Right lung (tissue), 5 donors: ENCODE data around the gene TFPI. TPM values are rescaled to one million over a fixed set of nuclear protein-coding genes. Genes with fewer than 3 reads are reported as not detected.
"Not testable (repeated sequence)": the region's sequence is repeated elsewhere in the genome, so short reads cannot be mapped to it uniquely, and the experiment has no call there.

ENCODE experiments used
- DNase-seq, 2 donors: peaks; one replicate each; pipeline ENCODE4 v3.0.0-alpha.2; 2013
- polyA plus RNA-seq, 5 donors: library from polyadenylated mRNA; unstranded; fragments of 120-200 nt; gene quantifications; one replicate each; pipeline versions ENCODE4 v1.2.1 to v1.2.3, GENCODE V29; 2013; ENCODE audit warnings: inconsistent platforms in 1 of 5, low replicate concordance in 1 of 5; ENCODE audit not compliant: insufficient read length in 5 of 5, insufficient read depth in 1 of 5

The TFPI gene
- polyA plus RNA-seq, 5 donors, result 111 to 203 (median 181) TPM

GRCh38 chr2:187565618-187566017 is 11.4 kb upstream of the TFPI start:
- DNase-seq, result not testable (repeated sequence)

GRCh38 chr2:187556493-187556892 is 2.3 kb upstream of the TFPI start:
- not testable (repeated sequence) for DNase-seq

- DNase-seq, result no peak
These were observed 458 bp upstream of the TFPI start for GRCh38 chr2:187554704-187555082.

GRCh38 chr2:187552828-187553681 is 1.2 kb downstream of the TFPI start:
- peak in 1 of 2 donors; percentile 49 for DNase-seq

- DNase-seq, result no peak
These were observed 1.9 kb downstream of the TFPI start for GRCh38 chr2:187552381-187552780.

- no peak for DNase-seq
These were observed 3.4 kb downstream of the TFPI start for GRCh38 chr2:187550857-187551256.

GRCh38 chr2:187549951-187550555 is 4.2 kb downstream of the TFPI start:
- DNase-seq, result no peak

GRCh38 chr2:187549193-187549592 is 5.0 kb downstream of the TFPI start:
- no peak for DNase-seq

GRCh38 chr2:187548656-187549055 is 5.6 kb downstream of the TFPI start:
- no peak for DNase-seq

- DNase-seq, result peak; percentile 71 to 73
These were observed 6.8 kb downstream of the TFPI start for GRCh38 chr2:187547353-187547979.

- no peak for DNase-seq
These were observed 7.4 kb downstream of the TFPI start for GRCh38 chr2:187546762-187547333.

GRCh38 chr2:187545238-187545751 is 8.9 kb downstream of the TFPI start:
- DNase-seq, result no peak

- DNase-seq, result no peak
These were observed 9.7 kb downstream of the TFPI start for GRCh38 chr2:187544371-187545080.

GRCh38 chr2:187543488-187543887 is 10.7 kb downstream of the TFPI start:
- no peak for DNase-seq

GRCh38 chr2:187542123-187542522 is 12.1 kb downstream of the TFPI start:
- no peak for DNase-seq

GRCh38 chr2:187541086-187542085 is 12.8 kb downstream of the TFPI start:
- no peak for DNase-seq

- not testable (repeated sequence) for DNase-seq
These were observed 16.0 kb downstream of the TFPI start for GRCh38 chr2:187538222-187538621.

GRCh38 chr2:187535381-187535780 is 18.9 kb downstream of the TFPI start:
- not testable (repeated sequence) for DNase-seq

GRCh38 chr2:187532333-187533120 is 21.7 kb downstream of the TFPI start:
- no peak for DNase-seq
